ENCODE data around the gene NAT9. TPM values are rescaled to one million over a fixed set of nuclear protein-coding genes. Genes with fewer than 3 reads are reported as not detected.

The NAT9 gene
- total and polyA plus RNA-seq, 2 experiments from 2014 or later = 37.3 to 37.5 TPM

DNA sequence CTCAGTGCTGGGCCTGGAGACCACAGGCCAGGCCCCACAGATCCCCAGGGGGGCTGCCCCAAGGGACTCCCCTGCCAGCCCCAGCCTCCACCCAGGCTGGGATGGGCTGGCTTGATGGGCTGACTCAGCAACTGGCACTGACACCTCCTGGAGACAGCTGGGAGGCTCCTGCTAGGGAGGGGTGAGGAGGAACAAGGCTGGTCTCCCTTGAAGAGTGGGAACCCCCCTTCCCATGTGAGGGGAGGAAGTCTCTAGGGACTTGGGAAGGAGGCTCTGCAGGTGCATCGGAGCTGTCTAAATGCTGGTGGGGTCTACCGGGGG, 17.3 kb downstream of the NAT9 start (continued):
- TF ChIP-seq, protein P1, sequence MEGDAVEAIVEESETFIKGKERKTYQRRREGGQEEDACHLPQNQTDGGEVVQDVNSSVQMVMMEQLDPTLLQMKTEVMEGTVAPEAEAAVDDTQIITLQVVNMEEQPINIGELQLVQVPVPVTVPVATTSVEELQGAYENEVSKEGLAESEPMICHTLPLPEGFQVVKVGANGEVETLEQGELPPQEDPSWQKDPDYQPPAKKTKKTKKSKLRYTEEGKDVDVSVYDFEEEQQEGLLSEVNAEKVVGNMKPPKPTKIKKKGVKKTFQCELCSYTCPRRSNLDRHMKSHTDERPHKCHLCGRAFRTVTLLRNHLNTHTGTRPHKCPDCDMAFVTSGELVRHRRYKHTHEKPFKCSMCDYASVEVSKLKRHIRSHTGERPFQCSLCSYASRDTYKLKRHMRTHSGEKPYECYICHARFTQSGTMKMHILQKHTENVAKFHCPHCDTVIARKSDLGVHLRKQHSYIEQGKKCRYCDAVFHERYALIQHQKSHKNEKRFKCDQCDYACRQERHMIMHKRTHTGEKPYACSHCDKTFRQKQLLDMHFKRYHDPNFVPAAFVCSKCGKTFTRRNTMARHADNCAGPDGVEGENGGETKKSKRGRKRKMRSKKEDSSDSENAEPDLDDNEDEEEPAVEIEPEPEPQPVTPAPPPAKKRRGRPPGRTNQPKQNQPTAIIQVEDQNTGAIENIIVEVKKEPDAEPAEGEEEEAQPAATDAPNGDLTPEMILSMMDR (conservative IDR thresholded peaks at IDR 0.05; ENCODE audit: low read depth in 2 of 2) = no peak
- TF ChIP-seq ZNF331 (CRISPR knock-in tag; IDR thresholded peaks at IDR 0.05; ENCODE audit: low read depth) = no peak

DNA sequence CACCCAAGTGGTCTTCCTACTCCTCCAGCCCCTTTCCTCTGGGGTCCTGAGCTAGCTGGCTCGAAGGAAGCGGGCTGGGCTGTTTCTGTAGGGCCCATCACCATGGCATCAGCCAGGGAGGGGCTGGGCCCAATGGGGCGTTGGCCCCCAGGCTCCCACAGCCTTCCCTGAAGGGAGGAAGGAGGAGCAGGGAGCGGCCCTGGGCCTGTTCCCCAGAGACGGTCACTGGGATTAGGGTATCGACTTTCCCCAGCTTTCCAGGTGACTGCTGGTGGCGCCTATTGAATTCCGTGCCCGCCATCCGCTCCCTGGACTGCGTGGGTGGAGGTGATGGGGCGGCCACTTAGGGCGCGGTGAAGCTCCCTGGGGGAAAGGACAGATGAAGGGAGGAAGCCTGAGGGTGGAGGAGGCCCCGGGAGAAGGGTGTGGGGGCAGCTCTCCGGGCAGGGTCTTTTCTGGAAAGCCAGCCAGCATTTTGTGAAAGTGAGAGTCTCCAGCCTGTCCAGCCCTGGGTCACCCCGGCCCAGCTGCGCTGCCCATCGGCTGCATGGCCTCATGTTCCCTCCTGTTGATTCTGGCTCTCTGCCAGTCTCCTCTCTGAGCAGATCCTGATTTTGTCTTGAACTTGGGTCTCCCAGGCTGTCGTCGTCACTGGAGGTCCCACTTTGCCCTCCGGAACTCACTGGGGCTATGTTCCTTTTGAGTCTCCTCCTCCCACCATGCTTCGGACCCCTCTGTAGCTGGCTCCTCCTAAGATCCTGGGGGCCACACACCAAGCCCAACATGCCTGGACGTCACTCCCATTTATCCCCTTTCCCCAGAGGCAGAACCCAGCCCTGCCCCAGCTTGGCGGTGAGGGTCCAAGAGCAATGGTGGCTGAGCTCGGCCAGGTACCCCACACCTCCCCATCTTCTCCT, 18.0 kb downstream of the NAT9 start:
- Histone ChIP-seq H3K4me2 (0 out of 2 replicates have a peak overlapping the region, but pooled peaks have one; percentile 26), H3K79me2 (replicated peaks; ENCODE audit: insufficient read depth) (peaks cover 78% of the 10 kb centered on the region)
- ATAC-seq = no peak

DNA sequence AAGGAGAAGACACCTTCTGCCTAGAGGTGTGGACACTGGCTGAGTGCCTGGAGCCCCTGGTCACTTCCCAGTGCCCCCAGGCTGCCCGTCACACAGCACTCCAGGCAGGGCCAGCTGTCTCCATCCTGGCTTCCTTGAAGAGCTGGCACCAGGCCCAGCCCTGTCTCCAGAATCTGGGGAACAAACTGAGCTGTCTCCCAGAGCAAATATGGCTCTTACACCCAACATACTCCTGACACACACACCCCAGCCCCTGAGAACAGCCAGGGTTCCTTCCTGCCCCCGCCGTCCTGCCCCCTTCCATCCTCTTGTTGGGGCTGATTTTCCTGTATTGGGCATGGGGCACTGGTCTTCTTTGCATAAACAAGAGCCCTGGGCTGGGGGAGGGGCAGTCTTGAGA, 18.6 kb downstream of the NAT9 start:
- H4K20me1 ChIP-seq (replicated peaks; ENCODE audit: insufficient read depth) = peaks cover 55% of the 10 kb centered on the region
- H3K36me3 ChIP-seq (ENCODE audit: insufficient read depth) = no peaks in the 10 kb centered on the region
- TF ChIP-seq, protein P2, sequence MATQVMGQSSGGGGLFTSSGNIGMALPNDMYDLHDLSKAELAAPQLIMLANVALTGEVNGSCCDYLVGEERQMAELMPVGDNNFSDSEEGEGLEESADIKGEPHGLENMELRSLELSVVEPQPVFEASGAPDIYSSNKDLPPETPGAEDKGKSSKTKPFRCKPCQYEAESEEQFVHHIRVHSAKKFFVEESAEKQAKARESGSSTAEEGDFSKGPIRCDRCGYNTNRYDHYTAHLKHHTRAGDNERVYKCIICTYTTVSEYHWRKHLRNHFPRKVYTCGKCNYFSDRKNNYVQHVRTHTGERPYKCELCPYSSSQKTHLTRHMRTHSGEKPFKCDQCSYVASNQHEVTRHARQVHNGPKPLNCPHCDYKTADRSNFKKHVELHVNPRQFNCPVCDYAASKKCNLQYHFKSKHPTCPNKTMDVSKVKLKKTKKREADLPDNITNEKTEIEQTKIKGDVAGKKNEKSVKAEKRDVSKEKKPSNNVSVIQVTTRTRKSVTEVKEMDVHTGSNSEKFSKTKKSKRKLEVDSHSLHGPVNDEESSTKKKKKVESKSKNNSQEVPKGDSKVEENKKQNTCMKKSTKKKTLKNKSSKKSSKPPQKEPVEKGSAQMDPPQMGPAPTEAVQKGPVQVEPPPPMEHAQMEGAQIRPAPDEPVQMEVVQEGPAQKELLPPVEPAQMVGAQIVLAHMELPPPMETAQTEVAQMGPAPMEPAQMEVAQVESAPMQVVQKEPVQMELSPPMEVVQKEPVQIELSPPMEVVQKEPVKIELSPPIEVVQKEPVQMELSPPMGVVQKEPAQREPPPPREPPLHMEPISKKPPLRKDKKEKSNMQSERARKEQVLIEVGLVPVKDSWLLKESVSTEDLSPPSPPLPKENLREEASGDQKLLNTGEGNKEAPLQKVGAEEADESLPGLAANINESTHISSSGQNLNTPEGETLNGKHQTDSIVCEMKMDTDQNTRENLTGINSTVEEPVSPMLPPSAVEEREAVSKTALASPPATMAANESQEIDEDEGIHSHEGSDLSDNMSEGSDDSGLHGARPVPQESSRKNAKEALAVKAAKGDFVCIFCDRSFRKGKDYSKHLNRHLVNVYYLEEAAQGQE (IDR thresholded peaks at IDR 0.05; ENCODE audit: unreplicated experiment) = no peak
- no peak for TF ChIP-seq EZH2 (IDR thresholded peaks at IDR 0.05; ENCODE audit: low read depth, unreplicated experiment)
- ATAC-seq (no peak), DNase-seq (ENCODE audit: low spot score) (no peak)
- H2AFZ ChIP-seq = no peak overlapping the region
- H3K9me2 ChIP-seq (ENCODE audit: insufficient read depth) = no peaks in the 10 kb centered on the region
- H3K4me2 ChIP-seq = 0 out of 2 replicates have a peak overlapping the region, but pooled peaks have one; percentile 26
- H3K4me3 Mint-ChIP-seq = no peak overlapping the region
- peaks cover 84% of the 10 kb centered on the region for H3K79me2 ChIP-seq (replicated peaks; ENCODE audit: insufficient read depth)
- no peaks in the 10 kb centered on the region for H3F3A ChIP-seq (replicated peaks; ENCODE audit: low read depth)
- no peak overlapping the region for H3K4me3 ChIP-seq
- H3K4me1 Mint-ChIP-seq = peaks cover 54% of the 10 kb centered on the region
- no peak overlapping the region for H3K27ac ChIP-seq (ENCODE audit: low read depth)
- H3K27me3 Mint-ChIP-seq (ENCODE audit: insufficient read depth, low read depth, poor library complexity) = peaks cover 17% of the 10 kb centered on the region
- H3K4me1 ChIP-seq (ENCODE audit: insufficient read depth) = peaks cover 41% of the 10 kb centered on the region
- H3K27me3 ChIP-seq (ENCODE audit: insufficient read depth) = no peaks in the 10 kb centered on the region
- peaks cover 5% of the 10 kb centered on the region; the same call in 2 of the 3 replicates for H3K36me3 Mint-ChIP-seq (ENCODE audit: low read depth)
- no peak overlapping the region; the same call in 1 of the 2 replicates for H3K27ac Mint-ChIP-seq
- H3K9me3 Mint-ChIP-seq = no peaks in the 10 kb centered on the region

More for the DNA sequence above, 18.0 kb downstream of the NAT9 start:
- no peak overlapping the region for H3K4me3 Mint-ChIP-seq
- Histone ChIP-seq H3K4me3 (no peak overlapping the region), H3K27me3 (ENCODE audit: insufficient read depth) (no peaks in the 10 kb centered on the region), H3K4me1 (ENCODE audit: insufficient read depth) (peaks cover 41% of the 10 kb centered on the region), H4K20me1 (replicated peaks; ENCODE audit: insufficient read depth) (peaks cover 50% of the 10 kb centered on the region), H3K27ac (ENCODE audit: low read depth) (no peak overlapping the region), H3F3A (replicated peaks; ENCODE audit: low read depth) (no peaks in the 10 kb centered on the region), H3K36me3 (ENCODE audit: insufficient read depth) (no peaks in the 10 kb centered on the region), H2AFZ (no peak overlapping the region), H3K9me2 (ENCODE audit: insufficient read depth) (no peaks in the 10 kb centered on the region)
- no peak for TF ChIP-seq POLR2AphosphoS5 (IDR thresholded peaks at IDR 0.05; ENCODE audit: low read depth)
- TF ChIP-seq ZNF114 (CRISPR knock-in tag; IDR thresholded peaks at IDR 0.05) = no peak
- DNase-seq (ENCODE audit: low spot score) = no peak
- peak overlapping the region; percentile 78 for H3K27ac Mint-ChIP-seq
- H3K4me1 Mint-ChIP-seq = peaks cover 53% of the 10 kb centered on the region
- H3K27me3 Mint-ChIP-seq (ENCODE audit: insufficient read depth, low read depth, poor library complexity) = peaks cover 15% of the 10 kb centered on the region
- no peaks in the 10 kb centered on the region for H3K9me3 Mint-ChIP-seq
- H3K36me3 Mint-ChIP-seq (ENCODE audit: low read depth) = no peaks in the 10 kb centered on the region; the same call in 1 of the 3 replicates
